Retinal pigment epithelial cell (primary cell): Measurements from ENCODE around the gene RAP2C.
"Not testable (repeated sequence)": the region's sequence is repeated elsewhere in the genome, so short reads cannot be mapped to it uniquely, and the experiment has no call there.

Experiments used
- DNase-seq: peaks from one replicate; pipeline ENCODE4 v3.0.0-alpha.2; 2010; ENCODE audit warnings: low read depth
- H3K4me3 ChIP-seq: 2 replicates; pipeline ENCODE4 v1.5.1; 2011; ENCODE audit warnings: mild to moderate bottlenecking, low read length, control low read depth, moderate library complexity
- TF ChIP-seq, protein P1 (sequence below): conservative IDR thresholded peaks from 2 replicates; pipeline ENCODE4 v1.5.1; 2011; ENCODE audit warnings: low read depth, low read length, control low read depth, inconsistent platforms

The RAP2C gene

GRCh38 chrX:132165651-132166050 is 53.6 kb downstream of the RAP2C start:
- DNase-seq: no peak
- TF ChIP-seq, protein P1, sequence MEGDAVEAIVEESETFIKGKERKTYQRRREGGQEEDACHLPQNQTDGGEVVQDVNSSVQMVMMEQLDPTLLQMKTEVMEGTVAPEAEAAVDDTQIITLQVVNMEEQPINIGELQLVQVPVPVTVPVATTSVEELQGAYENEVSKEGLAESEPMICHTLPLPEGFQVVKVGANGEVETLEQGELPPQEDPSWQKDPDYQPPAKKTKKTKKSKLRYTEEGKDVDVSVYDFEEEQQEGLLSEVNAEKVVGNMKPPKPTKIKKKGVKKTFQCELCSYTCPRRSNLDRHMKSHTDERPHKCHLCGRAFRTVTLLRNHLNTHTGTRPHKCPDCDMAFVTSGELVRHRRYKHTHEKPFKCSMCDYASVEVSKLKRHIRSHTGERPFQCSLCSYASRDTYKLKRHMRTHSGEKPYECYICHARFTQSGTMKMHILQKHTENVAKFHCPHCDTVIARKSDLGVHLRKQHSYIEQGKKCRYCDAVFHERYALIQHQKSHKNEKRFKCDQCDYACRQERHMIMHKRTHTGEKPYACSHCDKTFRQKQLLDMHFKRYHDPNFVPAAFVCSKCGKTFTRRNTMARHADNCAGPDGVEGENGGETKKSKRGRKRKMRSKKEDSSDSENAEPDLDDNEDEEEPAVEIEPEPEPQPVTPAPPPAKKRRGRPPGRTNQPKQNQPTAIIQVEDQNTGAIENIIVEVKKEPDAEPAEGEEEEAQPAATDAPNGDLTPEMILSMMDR: no peak
- no peak overlapping the region for H3K4me3 ChIP-seq

- no peak overlapping the region for H3K4me3 ChIP-seq
- DNase-seq: no peak
- TF ChIP-seq, protein P1: no peak
Observed at GRCh38 chrX:132165005-132165404, 54.2 kb downstream of the RAP2C start.

GRCh38 chrX:132163094-132163493 is 56.2 kb downstream of the RAP2C start:
- DNase-seq, H3K4me3 ChIP-seq: not testable (repeated sequence)

DNA sequence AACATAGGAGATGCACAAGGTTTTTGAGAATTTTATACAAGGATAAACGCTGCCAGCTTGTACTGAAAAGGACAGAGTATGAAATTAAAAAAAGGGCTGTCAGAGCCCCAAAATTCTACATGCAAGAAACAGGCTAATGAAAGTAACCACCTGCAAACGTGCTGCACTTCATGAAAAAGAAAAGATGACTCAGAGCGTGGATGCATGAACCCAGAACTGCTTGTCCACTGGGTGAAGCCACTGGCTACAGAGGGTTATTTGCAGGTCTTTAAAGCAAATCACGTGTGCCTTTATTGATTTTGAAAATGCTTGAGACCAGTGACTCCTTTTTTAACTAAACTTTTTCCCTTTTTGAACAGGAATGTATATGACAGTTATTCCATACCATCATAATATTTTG is 66.1 kb downstream of the RAP2C start:
- DNase-seq: no peak
- TF ChIP-seq, protein P1: no peak
- no peak overlapping the region for H3K4me3 ChIP-seq
